HEK293 (cell line): ENCODE measurements around the gene ZWILCH.

Source experiments
- BCL11A ChIP-seq: fragments of 450-650 bp; formaldehyde crosslinking; IDR thresholded peaks from 2 replicates; pipeline ENCODE4 v1.5.1; 2016; ENCODE audit warnings: low read depth, missing biosample characterization, missing genetic modification characterization
- CTCF ChIP-seq: fragments of 450-650 bp; formaldehyde crosslinking; IDR thresholded peaks from 2 replicates; pipeline ENCODE4 v1.5.1; 2016; ENCODE audit warnings: missing biosample characterization, missing genetic modification characterization
- KLF7 ChIP-seq: fragments of 450-650 bp; formaldehyde crosslinking; IDR thresholded peaks from 2 replicates; pipeline ENCODE4 v1.5.1; 2016; ENCODE audit warnings: missing biosample characterization, missing genetic modification characterization, borderline replicate concordance
- MEIS1 ChIP-seq: sonication (generic); formaldehyde crosslinking; IDR thresholded peaks from 2 replicates; pipeline ENCODE4 v1.8.1; 2022; ENCODE audit warnings: missing genetic modification reagents, mild to moderate bottlenecking, borderline replicate concordance
- PBX3 ChIP-seq: sonication (generic); formaldehyde crosslinking; IDR thresholded peaks from 2 replicates; pipeline ENCODE4 v1.8.1; 2022; ENCODE audit warnings: mild to moderate bottlenecking, moderate library complexity, missing genetic modification reagents
- YY2 ChIP-seq: fragments of 450-650 bp; formaldehyde crosslinking; IDR thresholded peaks from 2 replicates; pipeline ENCODE4 v1.5.1; 2016; ENCODE audit warnings: missing biosample characterization, missing genetic modification characterization
- ZBTB48 ChIP-seq: fragments of 450-650 bp; formaldehyde crosslinking; IDR thresholded peaks from 2 replicates; pipeline ENCODE4 v1.5.1; 2016; ENCODE audit warnings: missing biosample characterization, missing genetic modification characterization
- ZNF132 ChIP-seq: fragments of 450-650 bp; formaldehyde crosslinking; IDR thresholded peaks from 2 replicates; pipeline ENCODE4 v1.5.1; 2017; ENCODE audit warnings: missing biosample characterization, missing genetic modification characterization, borderline replicate concordance
- ZNF341 ChIP-seq: fragments of 450-650 bp; formaldehyde crosslinking; IDR thresholded peaks from 2 replicates; pipeline ENCODE4; 2016; ENCODE audit warnings: low read depth, missing biosample characterization, missing genetic modification characterization
- ZNF350 ChIP-seq: fragments of 450-650 bp; formaldehyde crosslinking; IDR thresholded peaks from 2 replicates; pipeline ENCODE4 v1.5.0; 2017; ENCODE audit warnings: missing biosample characterization, mild to moderate bottlenecking, missing genetic modification characterization
- ZNF530 ChIP-seq: fragments of 450-650 bp; formaldehyde crosslinking; IDR thresholded peaks from 2 replicates; pipeline ENCODE4 v1.5.1; 2016; ENCODE audit warnings: low read depth, missing biosample characterization, missing genetic modification characterization
- ZNF658 ChIP-seq: fragments of 450-650 bp; formaldehyde crosslinking; IDR thresholded peaks from 2 replicates; pipeline ENCODE4; 2016; ENCODE audit warnings: missing biosample characterization, missing genetic modification characterization

GRCh38 chr15:66476535-66476934, 28.6 kb upstream of the ZWILCH start:
- no peak for TF ChIP-seq MEIS1 (CRISPR knock-in tag)
- TF ChIP-seq ZBTB48 (tag by site-specific recombination) = no peak
- TF ChIP-seq ZNF530 = no peak
- no peak for TF ChIP-seq ZNF132 (tag by site-specific recombination)
- TF ChIP-seq ZNF350 (tag by site-specific recombination) = no peak
- no peak for TF ChIP-seq CTCF
- no peak for TF ChIP-seq YY2 (tag by site-specific recombination)
- TF ChIP-seq PBX3 = no peak
- TF ChIP-seq ZNF341 (tag by site-specific recombination) = no peak
- TF ChIP-seq BCL11A (tag by site-specific recombination) = no peak
- TF ChIP-seq ZNF658 (tag by site-specific recombination) = no peak
- TF ChIP-seq KLF7 (tag by site-specific recombination) = no peak
